Right lobe of liver (tissue), 6 donors: Measurements from ENCODE around the gene LRP5. TPM values are rescaled to one million over a fixed set of nuclear protein-coding genes. Genes with fewer than 3 reads are reported as not detected.

ENCODE experiments used
- ATAC-seq, 4 donors: fragments of 200-7000 bp; cut with Tn5 transposase; one replicate each; pipeline ENCODE4 v1.9.1; 2020; ENCODE audit warnings: mild to moderate bottlenecking in 4 of 4, moderate library complexity in 4 of 4
- DNase-seq, 3 donors: peaks; one replicate each; pipeline ENCODE4 v3.0.0-alpha.2; 2020
- H3K27ac ChIP-seq, 3 donors: fragments of 200-600 bp; one replicate each; pipeline ENCODE4 v1.8.0; 2022
- H3K27me3 ChIP-seq, 2 donors: fragments of 200-600 bp; one replicate each; pipeline ENCODE4 v1.8.0; 2022
- H3K36me3 ChIP-seq, 4 donors: fragments of 200-600 bp; sonication (generic) in 1 of 4; one replicate each; pipeline versions ENCODE4 v1.5.1 to v1.8.0; 2017 to 2022; ENCODE audit warnings: control low read depth in 1 of 4
- H3K4me1 ChIP-seq, 4 donors: fragments of 200-600 bp; sonication (generic) in 1 of 4; one replicate each; pipeline versions ENCODE4 v1.5.1 to v1.8.0; 2017 to 2022; ENCODE audit warnings: control low read depth in 1 of 4
- H3K4me3 ChIP-seq, 3 donors: fragments of 200-600 bp; one replicate each; pipeline ENCODE4 v1.8.0; 2022
- H3K9me3 ChIP-seq, 4 donors: fragments of 200-600 bp; sonication (generic) in 1 of 4; one replicate each; pipeline versions ENCODE4 v1.5.1 to v1.8.0; 2017 to 2022; ENCODE audit warnings: control low read depth in 1 of 4
- CTCF ChIP-seq, 4 donors: fragments of 200-600 bp in 3 of 4; fragments of 450-650 bp in 1 of 4; IDR thresholded peaks; one replicate each; pipeline versions ENCODE4 v1.5.1 to v1.8.0; 2016 to 2022; ENCODE audit warnings: antibody characterized with exemption in 4 of 4, mild to moderate bottlenecking in 2 of 4
- POLR2A ChIP-seq: fragments of 450-650 bp; IDR thresholded peaks from one replicate; pipeline ENCODE4 v1.6.1; 2017; ENCODE audit warnings: antibody characterized with exemption, mild to moderate bottlenecking
- WGBS: methylation state at CpG from one replicate; pipeline ENCODE4 v1.1.6; 2018; ENCODE audit warnings: low coverage, low lambda C conversion rate; ENCODE audit not compliant: insufficient coverage; ENCODE audit errors: missing lambda C conversion rate; 5-methylcytosine and 5-hydroxymethylcytosine counted together
- intact Hi-C, 2 donors: fragments of 100-400 bp; cut with DNase I; formaldehyde crosslinking; loops; one replicate each; pipeline versions ENCODE4 v1.11.2 to v1.14.1; 2022
- total RNA-seq, 6 experiments: library from RNA; depleted of rRNA in 2 of 6; stranded (reverse); fragments of >200 nt in 2 of 6; fragmentation: NEBNext Ultra II Directional in 3 of 6; extraction: Animal tissue kit (Norgen Biotek cat#: 25700) in 3 of 6; gene quantifications; one replicate each; pipeline versions ENCODE4 v1.1.0 to v1.2.4, GENCODE V29; 2016 to 2023
- donor health status: DM: no; HTN: yes; CAD: no.
- donor health status: DM: no; HTN: no; CAD: no.
- donor health status: DM: no; HTN: no; CAD: no.
- donor health status: DM: no; HTN: yes; CAD: no.
- donor health status: DM: no; HTN: yes; CAD: no.

LRP5 gene
- total RNA-seq, 6 experiments from 2014 or later, result 74.4 to 120 (median 88.2) TPM

- Histone ChIP-seq H3K4me3 (no peak overlapping the region), H3K36me3 (no peaks in the 10 kb centered on the region), H3K4me1 (peaks cover 0 to 26% (median 10%) of the 10 kb centered on the region in 4 donors), H3K27me3 (no peaks in the 10 kb centered on the region), H3K27ac (peak overlapping the region in 1 of 3 donors; percentile 98), H3K9me3 (no peaks in the 10 kb centered on the region)
- intact Hi-C loops, result loop anchor here (5.0 to 10.0 kb wide), 2 partner anchors 39 to 82 kb away; partner anchors contain the start of gene KMT5B (in 1 of the 2)
- DNase-seq (peak in 2 of 3 donors; percentile 46 to 52), ATAC-seq (peak in 3 of 4 donors; percentile 2 to 21 (median 10))
- 53% methylated on average over 5 of the region's 15 CpGs for WGBS
- TF ChIP-seq CTCF (IDR thresholded peaks at IDR 0.05) (no peak), POLR2A (no peak)
These were observed 15.9 kb upstream of the LRP5 start for GRCh38 chr11:68296344-68297051.

GRCh38 chr11:68297052-68297378, 15.4 kb upstream of the LRP5 start:
- intact Hi-C loops, result loop anchor here (5.0 to 10.0 kb wide), 2 partner anchors 40 to 82 kb away; partner anchors contain the start of gene KMT5B (in 1 of the 2)

GRCh38 chr11:68297494-68297811, 14.9 kb upstream of the LRP5 start:
- no peak for TF ChIP-seq POLR2A
- TF ChIP-seq CTCF (IDR thresholded peaks at IDR 0.05), result no peak
- peak overlapping the region; percentile 87 to 98 (median 97) for H3K27ac ChIP-seq
- no peak for ATAC-seq
- no peak for DNase-seq
- 29% methylated on average over 10 of the region's 10 CpGs for WGBS
- H3K9me3 ChIP-seq, result no peaks in the 10 kb centered on the region
- no peaks in the 10 kb centered on the region for H3K36me3 ChIP-seq
- peak overlapping the region in 2 of 3 donors; percentile 38 to 45 for H3K4me3 ChIP-seq
- intact Hi-C loops, result loop anchor here (5.0 to 10.0 kb wide), 2 partner anchors 40 to 83 kb away; partner anchors contain the start of gene KMT5B (in 1 of the 2)
- no peaks in the 10 kb centered on the region for H3K27me3 ChIP-seq
- H3K4me1 ChIP-seq, result peaks cover 0 to 29% (median 10%) of the 10 kb centered on the region in 4 donors

More at GRCh38 chr11:68297052-68297378, 15.4 kb upstream of the LRP5 start:
- WGBS, result 73% methylated on average over 2 of the region's 6 CpGs
- H3K4me3 ChIP-seq, result no peak overlapping the region
- no peaks in the 10 kb centered on the region for H3K27me3 ChIP-seq
- peaks cover 0 to 26% (median 10%) of the 10 kb centered on the region in 4 donors for H3K4me1 ChIP-seq
- no peaks in the 10 kb centered on the region for H3K9me3 ChIP-seq
- no peaks in the 10 kb centered on the region for H3K36me3 ChIP-seq
- DNase-seq, result no peak
- peak in 1 of 4 donors; percentile 0 for ATAC-seq
- no peak for TF ChIP-seq CTCF (IDR thresholded peaks at IDR 0.05)
- TF ChIP-seq POLR2A, result no peak
- peak overlapping the region; percentile 87 to 98 (median 97) for H3K27ac ChIP-seq

GRCh38 chr11:68297812-68298658, 14.4 kb upstream of the LRP5 start:
- intact Hi-C loops, result loop anchor here (5.0 to 10.0 kb wide), 2 partner anchors 41 to 83 kb away; partner anchors contain the start of gene KMT5B (in 1 of the 2)
- H3K27ac ChIP-seq, result peak overlapping the region; percentile 87 to 98 (median 97)
- H3K4me1 ChIP-seq, result peaks cover 3 to 34% (median 10%) of the 10 kb centered on the region in 4 donors
- peak overlapping the region; percentile 16 to 45 (median 38) for H3K4me3 ChIP-seq
- H3K36me3 ChIP-seq, result no peaks in the 10 kb centered on the region
- no peaks in the 10 kb centered on the region for H3K27me3 ChIP-seq
- peak; percentile 84 to 92 (median 88) for ATAC-seq
- TF ChIP-seq POLR2A, result peak; percentile 64
- peak; percentile 96 to 99 (median 98) for TF ChIP-seq CTCF (IDR thresholded peaks at IDR 0.05)
- 4% methylated on average over 27 of the region's 40 CpGs for WGBS
- DNase-seq, result peak; percentile 89 to 96 (median 94)
- H3K9me3 ChIP-seq, result no peaks in the 10 kb centered on the region
